SH-SY5Y (cell line): ENCODE measurements around the gene IL19.

Experiments
- GATA2 ChIP-seq: IDR thresholded peaks from 2 replicates; pipeline ENCODE4 v1.6.1; 2011; ENCODE audit warnings: mild to moderate bottlenecking, low read depth, low read length
- GATA3 ChIP-seq: IDR thresholded peaks from 2 replicates; pipeline ENCODE4 v1.6.1; 2011; ENCODE audit warnings: low read depth, mild to moderate bottlenecking, low read length, moderate library complexity

IL19 gene

DNA sequence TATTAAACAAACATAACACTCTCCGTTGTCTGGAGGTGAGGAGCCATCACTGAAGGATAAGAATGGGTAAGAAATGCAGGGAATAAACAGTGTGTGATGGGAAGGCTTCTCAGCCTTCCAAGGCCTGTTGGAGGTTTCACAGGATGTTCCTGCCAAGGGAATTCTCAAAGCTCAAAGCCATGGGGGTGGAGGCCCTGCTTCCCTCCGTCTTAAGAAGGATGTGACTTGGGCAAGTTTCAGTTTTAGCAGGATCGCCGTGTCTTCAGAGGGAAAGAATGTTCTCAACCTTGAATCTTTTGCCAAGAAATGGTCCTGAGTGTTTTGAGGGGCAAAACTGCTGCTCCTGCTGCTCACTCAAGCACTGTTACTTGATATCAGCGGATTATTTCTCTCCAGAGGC lies 53.2 kb downstream of the IL19 start:
- TF ChIP-seq GATA2 (no peak), GATA3 (no peak)

DNA sequence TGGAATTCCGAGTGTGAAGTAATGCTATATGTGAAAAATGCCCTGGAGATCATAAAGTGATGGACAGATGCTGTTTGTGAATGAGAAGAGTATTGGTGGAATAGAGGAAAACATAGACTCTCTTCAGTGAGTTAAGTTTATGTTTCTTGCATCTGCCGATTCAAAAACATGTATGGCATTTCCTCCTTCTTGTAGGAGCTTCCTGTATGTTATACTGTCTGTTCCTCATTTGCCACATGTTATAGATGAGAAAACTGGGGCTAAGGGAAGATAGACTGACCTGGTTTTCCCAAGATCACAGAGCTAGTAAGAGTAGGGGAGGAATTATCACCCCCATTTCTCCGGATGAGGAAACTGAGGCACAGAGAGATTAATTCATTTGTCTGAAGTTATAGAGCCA lies 53.8 kb downstream of the IL19 start:
- no peak for TF ChIP-seq GATA3
- TF ChIP-seq GATA2 = no peak

DNA sequence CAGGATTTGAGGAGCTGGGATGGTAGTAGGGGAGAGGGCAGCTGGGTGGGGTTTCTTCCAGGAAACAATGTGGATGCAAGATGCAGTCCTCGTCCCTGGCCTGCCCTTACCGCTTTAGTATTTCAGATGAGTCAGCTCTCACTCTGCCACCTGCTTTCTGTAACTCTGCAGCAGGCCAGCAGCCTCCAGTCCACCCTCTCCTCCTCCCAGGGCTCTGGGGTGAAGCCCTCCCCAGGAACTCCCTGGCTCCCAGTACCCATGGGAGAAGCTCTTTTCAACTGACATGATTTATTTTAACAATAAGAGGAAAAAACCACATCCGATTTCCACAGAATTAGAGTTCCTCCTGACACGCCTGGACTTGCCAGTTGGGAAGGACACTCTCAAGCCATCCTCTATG lies 55.8 kb downstream of the IL19 start:
- TF ChIP-seq GATA3 (no peak), GATA2 (no peak)

DNA sequence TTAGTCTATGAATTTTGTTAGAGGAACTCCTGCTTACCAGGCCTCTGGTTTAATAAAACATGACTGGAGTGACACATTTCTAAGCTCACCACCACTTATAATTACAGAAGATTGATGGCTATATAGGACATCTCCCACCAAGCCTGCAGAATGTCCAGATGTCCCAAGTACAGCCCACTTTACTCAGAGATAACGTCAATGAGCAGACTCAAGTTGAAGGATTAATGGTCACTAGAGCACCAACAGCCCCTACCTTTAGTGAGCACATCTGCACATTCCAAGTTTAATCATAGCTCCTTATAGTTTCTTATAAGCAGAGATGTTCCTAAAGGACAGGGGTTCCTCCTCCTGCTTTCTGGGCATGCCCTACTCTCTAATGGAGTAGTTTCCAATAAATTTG lies 57.5 kb downstream of the IL19 start:
- TF ChIP-seq GATA2 (no peak), GATA3 (no peak)

DNA sequence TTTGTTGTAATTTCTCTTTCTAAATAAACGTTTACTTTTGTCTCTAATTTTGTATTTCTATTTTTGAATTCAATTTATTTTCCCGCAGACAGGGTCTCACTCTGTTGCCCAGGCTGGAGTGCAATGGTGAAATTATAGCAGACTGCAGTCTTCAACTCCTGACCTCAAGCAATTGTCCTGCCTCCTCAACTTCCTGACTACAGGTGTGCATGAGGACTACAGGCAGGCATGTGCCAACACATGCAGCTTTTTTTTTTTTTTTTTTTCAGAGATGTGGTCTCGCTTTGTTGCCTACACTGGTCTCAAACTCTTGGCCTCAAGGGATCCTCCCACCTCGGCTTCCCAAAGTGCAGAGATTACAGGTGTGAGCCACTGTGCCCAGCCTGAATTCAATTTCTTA lies 58.2 kb downstream of the IL19 start:
- no peak for TF ChIP-seq GATA2

DNA sequence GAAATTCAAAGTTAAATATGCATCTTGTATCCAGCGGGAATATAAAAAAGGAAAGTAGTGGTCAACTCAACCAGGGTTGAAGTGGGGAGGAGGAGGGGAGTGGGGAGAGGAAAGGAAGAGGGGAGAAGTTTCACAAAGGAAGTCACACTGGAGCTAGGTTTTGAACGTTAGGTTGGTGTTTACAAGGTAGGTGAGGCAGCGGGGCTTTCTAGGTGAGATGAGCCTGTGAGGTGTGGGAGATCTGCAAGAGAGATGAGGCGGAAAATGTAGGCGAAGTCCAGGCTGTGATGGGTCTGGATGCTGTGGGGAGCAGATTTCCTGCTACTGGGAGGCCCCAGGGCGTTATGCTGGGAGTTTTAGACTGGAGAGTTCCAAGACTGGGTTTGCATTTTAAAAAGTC lies 58.7 kb downstream of the IL19 start:
- TF ChIP-seq GATA3 (no peak), GATA2 (no peak)

DNA sequence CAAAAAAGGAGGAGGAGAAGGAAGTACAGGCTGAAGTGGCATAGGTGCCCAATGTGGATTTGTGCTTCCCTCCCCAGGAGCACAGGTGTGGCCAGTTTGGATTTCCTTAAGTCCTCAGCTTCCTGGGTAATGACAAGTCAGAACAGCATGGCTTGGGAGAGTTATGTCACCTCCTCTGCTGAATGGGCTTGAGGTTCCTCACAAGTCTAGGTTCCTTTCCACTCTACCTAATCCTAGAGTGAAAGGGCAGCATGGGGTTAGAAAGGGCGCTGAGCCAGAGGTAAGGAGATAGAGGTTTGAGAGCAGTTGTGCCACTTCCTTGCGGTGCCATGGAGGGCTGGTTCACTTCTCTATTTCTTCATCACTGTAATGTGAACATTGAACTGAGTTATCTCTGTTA lies 59.3 kb downstream of the IL19 start:
- TF ChIP-seq GATA3 (no peak), GATA2 (no peak)

DNA sequence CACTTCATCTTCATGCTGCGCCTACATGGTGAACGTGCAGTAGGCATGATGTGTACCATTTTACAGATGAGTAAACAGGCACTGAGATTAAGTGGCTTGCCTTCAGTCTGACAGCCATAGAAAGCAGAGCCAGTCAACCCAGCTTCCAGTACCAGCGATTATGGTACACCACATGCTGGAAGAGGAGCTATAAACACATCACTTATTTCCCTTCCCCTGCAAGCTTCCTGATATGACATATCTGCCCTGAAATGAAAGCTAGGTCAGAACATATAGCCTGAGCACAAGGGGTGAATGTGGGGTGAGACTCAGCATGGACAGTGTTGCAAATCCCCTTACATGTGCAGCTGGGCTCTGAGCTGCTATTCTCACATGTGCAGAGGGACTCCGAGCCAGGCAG lies 61.1 kb downstream of the IL19 start:
- TF ChIP-seq GATA2 = no peak
- no peak for TF ChIP-seq GATA3

DNA sequence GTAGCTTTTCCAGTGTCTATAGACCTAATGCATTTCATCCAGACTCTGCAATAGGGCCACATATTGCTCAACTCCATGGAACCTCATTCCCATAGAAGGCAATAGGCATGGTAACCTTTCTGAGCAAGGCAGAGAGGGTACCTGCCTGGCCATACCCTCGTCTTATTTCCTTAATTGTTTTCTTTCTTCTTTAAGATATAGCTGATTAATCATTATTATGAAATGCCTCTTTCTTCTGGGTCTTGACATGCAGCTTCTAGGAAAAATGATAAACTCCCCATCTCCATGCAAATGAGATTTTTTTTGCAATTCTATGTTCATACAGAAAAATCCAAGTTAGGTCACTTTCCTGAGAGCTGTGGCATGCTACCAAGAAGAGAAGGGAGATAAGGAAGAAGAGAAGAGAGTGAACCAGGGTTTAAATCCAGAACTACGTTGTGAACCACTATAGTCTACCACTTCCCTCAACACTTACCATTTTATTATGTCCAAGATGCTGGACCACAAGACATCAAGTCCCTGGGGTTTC lies 61.8 kb downstream of the IL19 start:
- no peak for TF ChIP-seq GATA2
- TF ChIP-seq GATA3 = no peak

DNA sequence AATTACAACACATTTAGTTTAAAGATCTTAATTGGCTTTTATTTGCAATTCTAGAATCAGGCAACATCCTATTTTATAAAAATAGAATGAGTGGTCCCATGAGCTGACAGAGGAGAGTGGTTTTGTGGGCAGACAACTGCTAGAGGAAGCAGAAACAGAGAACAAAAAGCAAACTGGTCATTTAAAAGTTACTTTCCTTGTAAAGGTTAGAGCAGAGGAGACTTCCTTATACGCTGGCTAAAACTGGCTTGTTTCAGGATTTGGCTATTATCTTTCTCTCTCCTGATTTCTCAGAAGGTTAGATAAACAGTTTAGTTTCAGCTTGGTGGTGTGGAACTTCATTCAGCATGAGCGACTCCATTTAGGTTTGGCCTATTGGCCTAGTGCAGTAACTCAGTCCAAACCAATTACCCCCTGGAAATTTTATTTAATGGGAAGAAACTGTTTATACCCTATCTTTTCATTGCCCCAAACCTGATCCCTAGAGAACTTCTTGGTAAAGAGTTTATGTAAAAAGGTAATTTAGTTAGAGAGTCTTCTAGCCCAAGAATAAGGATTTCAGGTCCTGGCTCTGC lies 62.6 kb downstream of the IL19 start:
- no peak for TF ChIP-seq GATA2
- TF ChIP-seq GATA3 = no peak

DNA sequence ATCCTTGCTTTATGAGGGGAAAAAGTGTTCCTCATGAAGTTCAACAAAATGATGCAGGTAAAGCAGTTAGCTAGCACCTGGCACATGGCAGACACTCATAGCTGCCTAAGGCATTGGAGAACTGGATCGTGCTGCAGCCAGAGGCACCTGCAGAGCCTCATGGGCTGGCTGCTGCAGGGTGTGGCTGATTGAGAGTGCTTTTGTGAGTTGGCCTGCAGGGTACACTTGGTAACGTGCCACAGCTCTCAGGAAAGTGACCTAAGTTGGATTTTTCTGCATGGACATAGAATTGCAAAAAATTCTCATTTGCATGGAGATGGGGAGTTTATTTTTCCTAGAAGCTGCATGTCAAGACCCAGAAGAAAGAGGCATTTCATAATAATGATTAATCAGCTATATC lies 63.2 kb downstream of the IL19 start:
- TF ChIP-seq GATA2 (no peak), GATA3 (no peak)

DNA sequence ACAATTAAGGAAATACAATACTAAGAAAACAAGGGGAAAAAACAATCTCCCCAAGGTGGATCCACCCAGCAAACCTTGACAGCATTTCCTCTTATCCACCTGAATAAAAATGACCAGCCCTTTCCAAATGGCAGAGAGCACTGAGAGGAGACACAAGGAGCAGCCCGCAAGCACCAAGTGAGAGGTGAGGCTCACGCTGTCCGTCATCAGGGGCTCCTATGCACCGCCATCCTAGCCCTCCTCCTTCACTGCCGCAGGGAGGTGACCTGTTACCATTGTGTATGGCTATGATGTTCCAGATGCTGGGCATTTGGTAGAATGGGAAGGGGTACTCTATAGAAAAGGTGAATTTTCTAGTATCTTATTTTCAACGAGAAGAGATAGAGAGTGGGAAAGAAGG lies 63.6 kb downstream of the IL19 start:
- TF ChIP-seq GATA2 = no peak
- TF ChIP-seq GATA3 = no peak

DNA sequence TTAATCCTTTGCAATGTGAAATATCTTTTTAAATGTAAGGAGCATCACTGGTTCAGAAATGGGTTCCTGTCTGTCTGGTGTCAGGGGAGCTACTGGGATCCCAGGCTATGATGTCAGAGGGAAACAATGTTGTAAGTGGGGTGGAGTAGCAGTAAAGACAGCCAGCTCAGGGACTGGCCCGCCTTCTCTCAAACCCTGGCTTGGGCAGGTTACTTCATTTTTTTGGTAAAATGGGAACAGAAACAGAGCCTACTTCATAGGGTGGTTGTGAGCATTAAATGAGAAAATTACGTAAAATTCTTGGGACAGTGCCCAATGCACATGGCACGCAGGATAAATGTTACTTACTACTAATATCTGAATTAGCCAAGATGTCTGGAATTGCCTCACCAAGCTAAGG lies 64.1 kb downstream of the IL19 start:
- TF ChIP-seq GATA3 = no peak
- no peak for TF ChIP-seq GATA2

DNA sequence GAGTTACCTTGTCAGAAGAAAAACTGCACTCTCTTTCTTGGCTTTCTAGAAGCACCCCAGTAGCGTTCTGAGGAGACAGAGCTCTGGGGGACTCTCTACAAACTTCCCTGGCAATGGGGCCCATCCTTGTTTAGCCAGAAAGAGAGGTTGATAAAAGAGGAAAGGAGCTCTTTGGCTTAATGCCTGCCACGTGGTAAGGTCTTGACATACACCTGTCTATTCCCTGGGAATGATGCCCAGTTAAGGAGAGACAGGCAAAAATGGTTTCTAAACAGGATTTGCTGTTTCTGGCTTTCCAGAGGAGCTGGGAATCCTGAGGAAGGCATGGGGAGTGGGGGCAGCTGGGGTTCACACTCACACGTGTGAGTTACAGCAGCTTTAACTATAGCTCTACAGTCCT lies 64.6 kb downstream of the IL19 start:
- TF ChIP-seq GATA3 (no peak), GATA2 (no peak)

DNA sequence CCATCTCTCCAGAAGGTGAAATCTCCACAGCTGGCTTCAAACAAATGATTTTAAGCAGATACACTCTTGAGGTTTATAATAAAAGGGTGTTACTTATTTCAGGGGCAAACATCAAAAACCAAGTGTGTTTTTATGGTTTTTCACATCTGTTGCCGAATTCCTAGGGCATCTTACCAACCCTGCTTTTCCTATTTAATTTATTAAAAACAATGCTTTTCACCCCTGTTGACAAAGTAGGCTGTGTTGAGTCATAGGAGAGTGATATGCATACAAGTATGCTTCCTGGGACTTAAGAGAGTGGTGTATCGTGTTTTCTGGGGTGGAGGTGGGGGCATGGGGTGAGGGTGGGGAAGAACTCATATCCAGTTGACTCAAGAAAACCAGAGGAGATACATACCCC lies 65.5 kb downstream of the IL19 start:
- TF ChIP-seq GATA2 (no peak), GATA3 (no peak)

DNA sequence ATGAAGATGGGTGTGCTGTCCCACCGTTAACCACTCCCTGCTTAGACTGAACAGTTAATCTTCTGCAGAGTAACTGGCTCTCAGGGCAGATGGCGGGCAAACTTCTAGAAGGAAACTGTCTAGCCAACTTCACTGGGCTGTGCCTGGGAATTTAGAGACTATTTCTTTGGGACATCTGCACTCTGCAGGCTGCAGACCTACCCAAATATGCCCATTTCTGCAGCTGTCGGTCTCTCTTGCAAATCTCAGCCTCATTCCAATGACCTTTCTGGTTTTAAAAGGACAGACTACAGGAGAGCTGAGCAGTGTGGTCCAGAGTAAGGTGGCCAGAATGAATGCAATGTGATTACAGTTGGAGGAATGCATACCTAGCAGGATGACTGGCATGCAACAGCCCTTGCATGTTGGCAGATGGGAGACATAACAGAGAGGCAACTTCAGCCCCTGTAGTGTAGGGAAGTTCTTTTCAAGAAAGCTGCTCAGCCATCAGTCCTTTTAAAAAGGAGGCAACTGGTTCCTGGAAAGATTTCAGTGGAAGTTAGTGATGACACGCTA lies 68.5 kb downstream of the IL19 start:
- TF ChIP-seq GATA3 (no peak), GATA2 (no peak)
